HCT116 (cell line): ENCODE results near the gene SCN10A.

Experiments
- CTCF ChIP-seq, 3 experiments: fragments of 200-600 bp in 1 of 3; sonication (generic) in 1 of 3; IDR thresholded peaks in 2 of 3; conservative IDR thresholded peaks in 1 of 3; 2 replicates each; pipeline ENCODE4 v1.5.1; 2012 to 2017; ENCODE audit warnings: low read depth in 2 of 3, low read length in 2 of 3, antibody characterized with exemption in 1 of 3, borderline replicate concordance in 1 of 3, control low read depth in 1 of 3, mild to moderate bottlenecking in 1 of 3, mixed read lengths in 1 of 3, mixed run types in 1 of 3, moderate library complexity in 1 of 3; ENCODE audit not compliant: insufficient read depth in 1 of 3
- EGR1 ChIP-seq: IDR thresholded peaks from 2 replicates; pipeline ENCODE4 v1.6.1; 2012; ENCODE audit warnings: low read depth
- EZH2 ChIP-seq: fragments of 200-600 bp; sonication (generic); IDR thresholded peaks from 2 replicates; pipeline ENCODE4 v1.6.1; 2017; ENCODE audit warnings: antibody characterized with exemption, mixed run types
- JUND ChIP-seq: IDR thresholded peaks from 2 replicates; pipeline ENCODE4 v1.6.1; 2012
- MAX ChIP-seq: IDR thresholded peaks from 2 replicates; pipeline ENCODE4 v1.6.1; 2012
- TCF7L2 ChIP-seq: IDR thresholded peaks from 2 replicates; pipeline ENCODE4 v1.7.0; 2011; ENCODE audit warnings: borderline replicate concordance, inconsistent platforms; ENCODE audit not compliant: insufficient read depth, insufficient read length; ENCODE audit errors: extremely low read depth
- YY1 ChIP-seq: IDR thresholded peaks from 2 replicates; pipeline ENCODE4 v1.6.1; 2011; ENCODE audit warnings: low read length, low read depth, moderate library complexity, mild to moderate bottlenecking; ENCODE audit not compliant: insufficient replicate concordance; ENCODE audit errors: extremely low read depth

GRCh38 chr3:38647217-38647970 lies 168.6 kb downstream of the SCN10A start:
- TF ChIP-seq YY1 (no peak), TCF7L2 (no peak), CTCF (IDR thresholded peaks at IDR 0.05 in 2 of 3, conservative IDR thresholded peaks at IDR 0.05 in 1 of 3; ENCODE audit: borderline replicate concordance in 1 of 3, insufficient read depth in 1 of 3, low read depth in 2 of 3, low read length in 2 of 3) (no peak), EZH2 (no peak), EGR1 (no peak), JUND (no peak), MAX (no peak)
